GM12865 (cell line): ENCODE results near the gene FUBP3.

ENCODE experiments used
- DNase-seq: peaks from one replicate; pipeline ENCODE4 v3.0.0; 2010; ENCODE audit warnings: low read depth
- H3K4me3 ChIP-seq: 2 replicates; pipeline ENCODE4 v1.5.1; 2011; ENCODE audit warnings: mild to moderate bottlenecking, low read depth, low read length, control low read depth
- TF ChIP-seq, protein P1 (sequence below): IDR thresholded peaks from 2 replicates; pipeline ENCODE4 v1.5.1; 2011; ENCODE audit warnings: low read length, control low read depth, low read depth, inconsistent platforms; ENCODE audit not compliant: insufficient read depth; ENCODE audit errors: missing control alignments

The FUBP3 gene

DNA sequence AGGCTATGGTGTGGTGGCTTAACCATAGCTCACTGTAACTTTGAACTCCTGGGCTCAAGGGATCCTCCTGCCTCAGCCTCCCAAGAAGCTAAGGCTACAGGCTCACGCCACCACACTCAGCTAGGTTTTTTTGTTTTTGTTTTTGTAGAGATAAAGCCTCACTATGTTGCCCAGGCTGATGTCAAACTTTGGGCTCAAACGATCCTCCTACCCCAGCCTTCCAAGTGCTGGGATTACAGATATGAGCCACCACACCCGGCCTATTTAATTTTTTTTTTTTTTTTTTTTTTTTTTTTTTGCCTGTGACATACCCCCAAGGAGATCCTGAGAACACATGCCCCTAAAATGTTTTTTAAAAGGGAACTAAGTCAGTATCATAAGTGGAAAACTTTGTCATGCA, 10.4 kb downstream of the FUBP3 start:
- TF ChIP-seq, protein P1, sequence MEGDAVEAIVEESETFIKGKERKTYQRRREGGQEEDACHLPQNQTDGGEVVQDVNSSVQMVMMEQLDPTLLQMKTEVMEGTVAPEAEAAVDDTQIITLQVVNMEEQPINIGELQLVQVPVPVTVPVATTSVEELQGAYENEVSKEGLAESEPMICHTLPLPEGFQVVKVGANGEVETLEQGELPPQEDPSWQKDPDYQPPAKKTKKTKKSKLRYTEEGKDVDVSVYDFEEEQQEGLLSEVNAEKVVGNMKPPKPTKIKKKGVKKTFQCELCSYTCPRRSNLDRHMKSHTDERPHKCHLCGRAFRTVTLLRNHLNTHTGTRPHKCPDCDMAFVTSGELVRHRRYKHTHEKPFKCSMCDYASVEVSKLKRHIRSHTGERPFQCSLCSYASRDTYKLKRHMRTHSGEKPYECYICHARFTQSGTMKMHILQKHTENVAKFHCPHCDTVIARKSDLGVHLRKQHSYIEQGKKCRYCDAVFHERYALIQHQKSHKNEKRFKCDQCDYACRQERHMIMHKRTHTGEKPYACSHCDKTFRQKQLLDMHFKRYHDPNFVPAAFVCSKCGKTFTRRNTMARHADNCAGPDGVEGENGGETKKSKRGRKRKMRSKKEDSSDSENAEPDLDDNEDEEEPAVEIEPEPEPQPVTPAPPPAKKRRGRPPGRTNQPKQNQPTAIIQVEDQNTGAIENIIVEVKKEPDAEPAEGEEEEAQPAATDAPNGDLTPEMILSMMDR = no peak
- DNase-seq = no peak
- H3K4me3 ChIP-seq = no peak overlapping the region

DNA sequence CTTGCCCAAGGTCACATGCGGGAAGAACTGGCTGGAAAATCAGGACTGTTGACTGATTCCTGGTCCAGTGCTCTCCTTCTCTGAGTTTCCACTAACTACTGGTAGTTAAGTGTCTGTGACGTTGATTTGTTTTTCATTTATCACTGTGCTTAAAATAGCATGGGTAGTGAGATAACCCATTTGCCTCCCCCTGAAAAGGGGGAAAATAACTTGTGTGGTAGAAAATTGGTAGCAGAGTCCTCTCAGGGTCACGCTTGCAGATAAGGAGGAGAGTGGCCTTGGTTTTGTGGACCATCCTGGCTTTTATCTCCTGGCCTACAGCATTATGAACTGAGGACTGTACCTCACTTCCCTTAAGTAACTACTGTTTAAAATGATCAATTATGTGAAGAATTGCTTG, 10.9 kb downstream of the FUBP3 start:
- H3K4me3 ChIP-seq = no peak overlapping the region
- TF ChIP-seq, protein P1 = no peak
- DNase-seq = no peak

DNA sequence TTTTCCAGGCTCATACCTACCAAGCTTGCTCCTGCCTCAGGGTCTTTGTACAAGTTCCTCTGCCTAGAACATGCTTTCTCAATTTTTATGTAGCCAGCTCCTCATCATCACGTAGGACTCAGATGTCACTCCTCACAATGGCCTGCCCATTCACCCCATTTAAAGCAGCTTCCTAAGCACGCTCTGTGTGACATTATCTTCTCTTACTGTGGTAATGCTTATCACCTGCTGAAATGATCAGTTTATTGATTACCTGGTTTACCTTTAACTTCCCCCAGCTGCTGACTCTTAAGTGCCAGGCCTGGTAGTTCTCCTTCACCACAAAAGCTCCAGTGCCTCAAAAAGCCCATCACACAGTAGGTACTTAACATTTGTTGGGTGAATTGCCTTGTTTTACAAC, 13.6 kb downstream of the FUBP3 start:
- no peak overlapping the region for H3K4me3 ChIP-seq
- DNase-seq = no peak

DNA sequence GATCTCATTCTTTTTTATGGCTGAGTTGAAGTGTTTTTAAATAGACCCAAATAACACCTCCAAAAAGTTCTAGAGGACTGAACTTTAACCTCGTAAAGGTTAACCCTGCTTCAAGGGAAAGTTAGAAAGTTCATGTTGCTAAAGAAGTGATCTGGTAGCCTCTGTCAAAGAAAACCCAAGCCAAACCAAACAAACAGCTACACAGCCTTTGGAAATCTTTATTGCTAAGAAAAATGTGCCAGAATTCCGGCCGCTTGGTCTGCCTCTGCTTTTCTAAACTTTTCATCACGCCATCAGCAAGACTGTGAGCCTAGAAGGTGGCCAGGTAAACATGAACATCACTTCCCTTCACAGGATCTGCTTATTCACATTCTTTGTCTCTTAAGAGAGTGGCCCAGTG, 17.9 kb downstream of the FUBP3 start:
- TF ChIP-seq, protein P1 = no peak
- H3K4me3 ChIP-seq = no peak overlapping the region
- DNase-seq = no peak

More for the DNA sequence above, 13.6 kb downstream of the FUBP3 start:
- TF ChIP-seq, protein P1 = no peak

DNA sequence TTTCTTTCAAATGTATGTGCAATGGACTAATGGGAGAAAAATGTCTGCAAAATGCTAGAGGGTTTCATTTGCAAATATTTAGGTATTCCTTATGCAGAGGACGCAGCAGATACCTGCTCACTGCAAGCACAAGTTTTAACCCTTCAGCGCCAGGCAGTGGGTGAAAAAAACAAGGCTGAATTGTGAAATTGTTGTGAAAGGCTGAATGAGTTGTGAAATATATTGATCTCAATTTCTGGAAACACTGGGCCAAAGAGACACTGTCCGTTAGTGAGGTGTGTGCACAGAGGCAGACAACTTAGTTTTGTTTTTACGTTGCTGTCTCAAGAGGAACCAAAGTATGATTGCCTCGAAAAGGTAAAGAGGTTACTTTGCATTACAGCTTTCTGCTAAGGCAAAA, 18.8 kb downstream of the FUBP3 start:
- TF ChIP-seq, protein P1 = no peak
- H3K4me3 ChIP-seq = no peak overlapping the region
- no peak for DNase-seq

DNA sequence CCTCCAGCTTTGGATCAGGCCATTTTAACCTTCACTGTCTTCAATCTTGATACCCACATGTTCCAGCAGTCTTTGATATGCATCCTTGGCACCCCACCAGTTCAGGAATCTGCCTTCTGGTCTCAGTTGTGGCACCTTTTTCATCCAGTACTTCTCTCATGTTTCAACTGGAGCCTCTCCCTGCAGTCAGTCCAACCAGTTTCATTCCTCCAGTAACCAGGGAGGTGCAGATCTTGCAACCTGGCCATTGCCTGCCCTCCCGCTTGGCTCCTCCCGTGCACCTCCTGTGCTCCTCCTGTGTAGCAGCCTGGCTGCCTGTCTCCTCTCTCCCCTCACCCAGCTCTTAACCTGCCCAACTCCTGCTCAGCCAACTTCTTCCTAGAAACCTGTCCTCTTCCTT, 20.2 kb downstream of the FUBP3 start:
- TF ChIP-seq, protein P1 = no peak
- DNase-seq = no peak
- H3K4me3 ChIP-seq = no peak overlapping the region

DNA sequence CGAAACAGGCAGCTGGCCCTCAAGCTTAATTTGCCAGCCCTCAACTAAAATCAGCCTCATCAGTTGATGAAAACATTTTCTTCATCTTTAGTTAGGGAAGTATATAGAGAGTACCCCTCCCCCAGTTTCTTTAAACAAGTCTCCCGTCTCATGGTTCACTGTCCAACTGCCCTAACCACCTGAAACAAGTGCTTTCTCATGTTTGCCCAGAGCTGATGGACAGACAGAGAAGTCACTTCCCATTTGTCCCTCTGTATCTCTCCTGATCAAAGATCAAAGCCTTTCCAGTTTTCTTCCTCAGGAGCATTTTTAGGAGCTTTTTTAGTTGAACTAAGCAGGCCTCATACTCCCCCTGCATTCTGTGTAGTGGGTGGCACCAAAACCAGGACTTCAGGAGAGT, 21.7 kb downstream of the FUBP3 start:
- DNase-seq = no peak
- TF ChIP-seq, protein P1 = no peak
- H3K4me3 ChIP-seq = no peak overlapping the region
